ENCODE data around the gene KLK12.

The KLK12 gene

GRCh38 chr19:51076631-51077213 is 41.9 kb upstream of the KLK12 start:
- no peak for ATAC-seq
- no peak for TF ChIP-seq ZNF70 (CRISPR knock-in tag; IDR thresholded peaks at IDR 0.05)
- TF ChIP-seq ESRRG (CRISPR knock-in tag; IDR thresholded peaks at IDR 0.05) = no peak
- no peak for TF ChIP-seq CSDC2 (CRISPR knock-in tag; IDR thresholded peaks at IDR 0.05)
- TF ChIP-seq CREB5 (CRISPR knock-in tag; IDR thresholded peaks at IDR 0.05; ENCODE audit: low read depth) = no peak
- no peak for TF ChIP-seq TSHZ2 (CRISPR knock-in tag; IDR thresholded peaks at IDR 0.05)
- no peak for TF ChIP-seq TOX (CRISPR knock-in tag; IDR thresholded peaks at IDR 0.05; ENCODE audit: borderline replicate concordance)
- no peak for TF ChIP-seq RARB (CRISPR knock-in tag; IDR thresholded peaks at IDR 0.05)
- TF ChIP-seq BACH2 (CRISPR knock-in tag; IDR thresholded peaks at IDR 0.05; ENCODE audit: borderline replicate concordance) = no peak

GRCh38 chr19:51075998-51076397 is 41.2 kb upstream of the KLK12 start:
- ATAC-seq = no peak
- no peak for TF ChIP-seq TSHZ2 (CRISPR knock-in tag; IDR thresholded peaks at IDR 0.05)
- TF ChIP-seq ESRRG (CRISPR knock-in tag; IDR thresholded peaks at IDR 0.05) = no peak
- no peak for TF ChIP-seq ZC3H10 (CRISPR knock-in tag; IDR thresholded peaks at IDR 0.05)
- no peak for TF ChIP-seq ZNF565 (CRISPR knock-in tag; conservative IDR thresholded peaks at IDR 0.05; ENCODE audit: low read depth)
- TF ChIP-seq ISL1 (CRISPR knock-in tag; IDR thresholded peaks at IDR 0.05) = no peak
- no peak for TF ChIP-seq GLIS3 (CRISPR knock-in tag; IDR thresholded peaks at IDR 0.05)
- TF ChIP-seq TCF4 (CRISPR knock-in tag; IDR thresholded peaks at IDR 0.05; ENCODE audit: borderline replicate concordance) = no peak
- TF ChIP-seq PPARA (CRISPR knock-in tag; IDR thresholded peaks at IDR 0.05; ENCODE audit: borderline replicate concordance) = no peak
- no peak for TF ChIP-seq TOX (CRISPR knock-in tag; IDR thresholded peaks at IDR 0.05; ENCODE audit: borderline replicate concordance)
- no peak for TF ChIP-seq ARNTL (CRISPR knock-in tag; IDR thresholded peaks at IDR 0.05; ENCODE audit: borderline replicate concordance, low read depth)

GRCh38 chr19:51071095-51071405 is 36.2 kb upstream of the KLK12 start:
- TF ChIP-seq ZNF8 (CRISPR knock-in tag; IDR thresholded peaks at IDR 0.05) = no peak
- no peak for TF ChIP-seq POU6F1 (CRISPR knock-in tag; IDR thresholded peaks at IDR 0.05; ENCODE audit: borderline replicate concordance, low read depth)
- TF ChIP-seq ESRRG (CRISPR knock-in tag; IDR thresholded peaks at IDR 0.05) = no peak
- no peak for TF ChIP-seq TCF4 (CRISPR knock-in tag; IDR thresholded peaks at IDR 0.05; ENCODE audit: borderline replicate concordance)
- TF ChIP-seq ISL1 (CRISPR knock-in tag; IDR thresholded peaks at IDR 0.05) = no peak
- no peak for TF ChIP-seq ZNF565 (CRISPR knock-in tag; conservative IDR thresholded peaks at IDR 0.05; ENCODE audit: low read depth)
- no peak for TF ChIP-seq ZNF70 (CRISPR knock-in tag; IDR thresholded peaks at IDR 0.05)
- no peak for TF ChIP-seq ZC3H10 (CRISPR knock-in tag; IDR thresholded peaks at IDR 0.05)
- no peak for TF ChIP-seq ZFP30 (CRISPR knock-in tag; IDR thresholded peaks at IDR 0.05)
- no peak for TF ChIP-seq OSR1 (CRISPR knock-in tag; IDR thresholded peaks at IDR 0.05)
- TF ChIP-seq BACH2 (CRISPR knock-in tag; IDR thresholded peaks at IDR 0.05; ENCODE audit: borderline replicate concordance) = no peak
- no peak for TF ChIP-seq ARNTL (CRISPR knock-in tag; IDR thresholded peaks at IDR 0.05; ENCODE audit: borderline replicate concordance, low read depth)
- TF ChIP-seq GLIS3 (CRISPR knock-in tag; IDR thresholded peaks at IDR 0.05) = no peak
- no peak for TF ChIP-seq CSRNP3 (CRISPR knock-in tag; IDR thresholded peaks at IDR 0.05)
- TF ChIP-seq CSDC2 (CRISPR knock-in tag; IDR thresholded peaks at IDR 0.05) = no peak
- TF ChIP-seq PPARA (CRISPR knock-in tag; IDR thresholded peaks at IDR 0.05; ENCODE audit: borderline replicate concordance) = no peak
- TF ChIP-seq PATZ1 (CRISPR knock-in tag; IDR thresholded peaks at IDR 0.05; ENCODE audit: borderline replicate concordance) = no peak
- no peak for ATAC-seq
